SK-N-SH treated with all-trans-retinoic acid at 6 μM for 48 hours (cell line): ENCODE measurements around the gene GRID1.

Source experiments
- ATAC-seq: fragments of 200-7000 bp; cut with Tn5 transposase; 3 replicates; pipeline ENCODE4 v1.9.1; 2020; ENCODE audit warnings: mild to moderate bottlenecking, moderate library complexity
- ARNTL ChIP-seq: fragments of 450-650 bp; formaldehyde crosslinking; IDR thresholded peaks from 2 replicates; pipeline ENCODE4 v1.5.0; 2020; ENCODE audit warnings: low read depth, mild to moderate bottlenecking, moderate library complexity, borderline replicate concordance
- BACH2 ChIP-seq: fragments of 250-450 bp; sonication (Bioruptor Pico); IDR thresholded peaks from 2 replicates; pipeline ENCODE4 v1.9.0; 2021; ENCODE audit warnings: mild to moderate bottlenecking, borderline replicate concordance
- CSDC2 ChIP-seq: fragments of 250-450 bp; sonication (Bioruptor Pico); IDR thresholded peaks from 2 replicates; pipeline ENCODE4 v1.5.0; 2020; ENCODE audit warnings: mild to moderate bottlenecking, moderate library complexity
- ESRRG ChIP-seq: fragments of 250-450 bp; sonication (Bioruptor Pico); IDR thresholded peaks from 2 replicates; pipeline ENCODE4 v1.6.1; 2021; ENCODE audit warnings: mild to moderate bottlenecking
- ISL1 ChIP-seq: fragments of 250-450 bp; sonication (Bioruptor Pico); IDR thresholded peaks from 2 replicates; pipeline ENCODE4 v2.1.2; 2022; ENCODE audit warnings: mild to moderate bottlenecking, moderate library complexity
- OSR1 ChIP-seq: fragments of 250-450 bp; sonication (Bioruptor Pico); IDR thresholded peaks from 2 replicates; pipeline ENCODE4 v1.8.0; 2022; ENCODE audit warnings: moderate library complexity, mild to moderate bottlenecking, inconsistent platforms
- PATZ1 ChIP-seq: fragments of 250-450 bp; sonication (Bioruptor Pico); IDR thresholded peaks from 2 replicates; pipeline ENCODE4 v1.8.0; 2020; ENCODE audit warnings: mild to moderate bottlenecking, moderate library complexity, borderline replicate concordance
- PPARA ChIP-seq: fragments of 250-450 bp; sonication (Bioruptor Pico); IDR thresholded peaks from 2 replicates; pipeline ENCODE4 v1.5.0; 2020; ENCODE audit warnings: mild to moderate bottlenecking, borderline replicate concordance
- RARB ChIP-seq: fragments of 250-450 bp; sonication (Bioruptor Pico); IDR thresholded peaks from 2 replicates; pipeline ENCODE4 v1.8.0; 2021; ENCODE audit warnings: mild to moderate bottlenecking, moderate library complexity
- SNAI2 ChIP-seq: fragments of 250-450 bp; sonication (Bioruptor Pico); IDR thresholded peaks from 2 replicates; pipeline ENCODE4 v1.5.0; 2020; ENCODE audit warnings: mild to moderate bottlenecking, moderate library complexity
- TCF4 ChIP-seq: fragments of 250-450 bp; sonication (Bioruptor Pico); IDR thresholded peaks from 2 replicates; pipeline ENCODE4 v1.8.0; 2021; ENCODE audit warnings: mild to moderate bottlenecking, moderate library complexity, borderline replicate concordance
- TSHZ2 ChIP-seq: fragments of 250-450 bp; sonication (Bioruptor Pico); IDR thresholded peaks from 2 replicates; pipeline ENCODE4 v1.5.0; 2020; ENCODE audit warnings: mild to moderate bottlenecking, moderate library complexity
- ZC3H10 ChIP-seq: fragments of 250-450 bp; sonication (Bioruptor Pico); IDR thresholded peaks from 2 replicates; pipeline ENCODE4 v1.5.1; 2021; ENCODE audit warnings: mild to moderate bottlenecking, moderate library complexity
- ZFP3 ChIP-seq: fragments of 250-450 bp; sonication (Bioruptor Pico); IDR thresholded peaks from 2 replicates; pipeline ENCODE4 v1.5.0; 2020; ENCODE audit warnings: mild to moderate bottlenecking, moderate library complexity
- ZFP30 ChIP-seq: fragments of 450-650 bp; formaldehyde crosslinking; IDR thresholded peaks from 2 replicates; pipeline ENCODE4 v1.5.0; 2022; ENCODE audit warnings: mild to moderate bottlenecking, moderate library complexity
- ZNF565 ChIP-seq: fragments of 450-650 bp; formaldehyde crosslinking; conservative IDR thresholded peaks from 2 replicates; pipeline ENCODE4 v1.5.0; 2020; ENCODE audit warnings: low read depth, mild to moderate bottlenecking, moderate library complexity
- ZNF70 ChIP-seq: fragments of 450-650 bp; formaldehyde crosslinking; IDR thresholded peaks from 2 replicates; pipeline ENCODE4 v1.5.0; 2020; ENCODE audit warnings: mild to moderate bottlenecking, moderate library complexity
- ZNF8 ChIP-seq: fragments of 450-650 bp; formaldehyde crosslinking; IDR thresholded peaks from 2 replicates; pipeline ENCODE4 v1.5.0; 2020; ENCODE audit warnings: mild to moderate bottlenecking, moderate library complexity
- TF ChIP-seq, protein P1 (sequence below): fragments of 250-450 bp; sonication (Bioruptor Pico); IDR thresholded peaks from 2 replicates; pipeline ENCODE4 v1.5.1; 2020; ENCODE audit warnings: low read depth, mild to moderate bottlenecking, moderate library complexity
- TF ChIP-seq, protein P2 (sequence below): fragments of 250-450 bp; sonication (Bioruptor Pico); IDR thresholded peaks from 2 replicates; pipeline ENCODE4 v1.5.1; 2021; ENCODE audit warnings: mild to moderate bottlenecking, moderate library complexity
- TF ChIP-seq, protein P3 (sequence below): fragments of 250-450 bp; sonication (Bioruptor Pico); IDR thresholded peaks from 2 replicates; pipeline ENCODE4 v1.8.0; 2021; ENCODE audit warnings: low read depth, mild to moderate bottlenecking, moderate library complexity, borderline replicate concordance

GRID1 gene

GRCh38 chr10:86004337-86004736 lies 362.3 kb downstream of the GRID1 start:
- no peak for TF ChIP-seq ZNF8 (CRISPR knock-in tag)
- TF ChIP-seq ZNF565 (CRISPR knock-in tag), result no peak
- TF ChIP-seq ESRRG (CRISPR knock-in tag), result no peak
- no peak for TF ChIP-seq PPARA (CRISPR knock-in tag)
- ATAC-seq, result no peak

GRCh38 chr10:86003201-86003621 lies 363.4 kb downstream of the GRID1 start:
- TF ChIP-seq, protein P1, sequence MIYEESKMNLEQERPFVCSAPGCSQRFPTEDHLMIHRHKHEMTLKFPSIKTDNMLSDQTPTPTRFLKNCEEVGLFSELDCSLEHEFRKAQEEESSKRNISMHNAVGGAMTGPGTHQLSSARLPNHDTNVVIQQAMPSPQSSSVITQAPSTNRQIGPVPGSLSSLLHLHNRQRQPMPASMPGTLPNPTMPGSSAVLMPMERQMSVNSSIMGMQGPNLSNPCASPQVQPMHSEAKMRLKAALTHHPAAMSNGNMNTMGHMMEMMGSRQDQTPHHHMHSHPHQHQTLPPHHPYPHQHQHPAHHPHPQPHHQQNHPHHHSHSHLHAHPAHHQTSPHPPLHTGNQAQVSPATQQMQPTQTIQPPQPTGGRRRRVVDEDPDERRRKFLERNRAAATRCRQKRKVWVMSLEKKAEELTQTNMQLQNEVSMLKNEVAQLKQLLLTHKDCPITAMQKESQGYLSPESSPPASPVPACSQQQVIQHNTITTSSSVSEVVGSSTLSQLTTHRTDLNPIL, result no peak
- TF ChIP-seq, protein P2, sequence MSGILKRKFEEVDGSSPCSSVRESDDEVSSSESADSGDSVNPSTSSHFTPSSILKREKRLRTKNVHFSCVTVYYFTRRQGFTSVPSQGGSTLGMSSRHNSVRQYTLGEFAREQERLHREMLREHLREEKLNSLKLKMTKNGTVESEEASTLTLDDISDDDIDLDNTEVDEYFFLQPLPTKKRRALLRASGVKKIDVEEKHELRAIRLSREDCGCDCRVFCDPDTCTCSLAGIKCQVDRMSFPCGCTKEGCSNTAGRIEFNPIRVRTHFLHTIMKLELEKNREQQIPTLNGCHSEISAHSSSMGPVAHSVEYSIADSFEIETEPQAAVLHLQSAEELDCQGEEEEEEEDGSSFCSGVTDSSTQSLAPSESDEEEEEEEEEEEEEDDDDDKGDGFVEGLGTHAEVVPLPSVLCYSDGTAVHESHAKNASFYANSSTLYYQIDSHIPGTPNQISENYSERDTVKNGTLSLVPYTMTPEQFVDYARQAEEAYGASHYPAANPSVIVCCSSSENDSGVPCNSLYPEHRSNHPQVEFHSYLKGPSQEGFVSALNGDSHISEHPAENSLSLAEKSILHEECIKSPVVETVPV (CRISPR knock-in tag), result no peak
- TF ChIP-seq, protein P3, sequence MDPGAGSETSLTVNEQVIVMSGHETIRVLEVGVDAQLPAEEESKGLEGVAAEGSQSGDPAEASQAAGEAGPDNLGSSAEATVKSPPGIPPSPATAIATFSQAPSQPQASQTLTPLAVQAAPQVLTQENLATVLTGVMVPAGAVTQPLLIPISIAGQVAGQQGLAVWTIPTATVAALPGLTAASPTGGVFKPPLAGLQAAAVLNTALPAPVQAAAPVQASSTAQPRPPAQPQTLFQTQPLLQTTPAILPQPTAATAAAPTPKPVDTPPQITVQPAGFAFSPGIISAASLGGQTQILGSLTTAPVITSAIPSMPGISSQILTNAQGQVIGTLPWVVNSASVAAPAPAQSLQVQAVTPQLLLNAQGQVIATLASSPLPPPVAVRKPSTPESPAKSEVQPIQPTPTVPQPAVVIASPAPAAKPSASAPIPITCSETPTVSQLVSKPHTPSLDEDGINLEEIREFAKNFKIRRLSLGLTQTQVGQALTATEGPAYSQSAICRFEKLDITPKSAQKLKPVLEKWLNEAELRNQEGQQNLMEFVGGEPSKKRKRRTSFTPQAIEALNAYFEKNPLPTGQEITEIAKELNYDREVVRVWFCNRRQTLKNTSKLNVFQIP (CRISPR knock-in tag), result no peak
- TF ChIP-seq ISL1 (CRISPR knock-in tag) (no peak), RARB (CRISPR knock-in tag) (no peak), BACH2 (CRISPR knock-in tag) (no peak), ESRRG (CRISPR knock-in tag) (no peak), ZNF8 (CRISPR knock-in tag) (no peak), ZC3H10 (CRISPR knock-in tag) (no peak), ZFP30 (CRISPR knock-in tag) (no peak), ZFP3 (no peak), PATZ1 (CRISPR knock-in tag) (no peak), ZNF70 (CRISPR knock-in tag) (no peak), SNAI2 (no peak), PPARA (CRISPR knock-in tag) (no peak), TCF4 (CRISPR knock-in tag) (no peak), TSHZ2 (CRISPR knock-in tag) (no peak), OSR1 (CRISPR knock-in tag) (no peak), ARNTL (CRISPR knock-in tag) (no peak)
- TF ChIP-seq, all 23 proteins: peak for 0
- ATAC-seq, result no peak

GRCh38 chr10:86001521-86001920 lies 365.1 kb downstream of the GRID1 start:
- no peak for ATAC-seq
- TF ChIP-seq TSHZ2 (CRISPR knock-in tag) (no peak), OSR1 (CRISPR knock-in tag) (no peak), ZFP30 (CRISPR knock-in tag) (no peak), PPARA (CRISPR knock-in tag) (no peak), PATZ1 (CRISPR knock-in tag) (no peak), ZNF70 (CRISPR knock-in tag) (no peak), CSDC2 (CRISPR knock-in tag) (no peak), ESRRG (CRISPR knock-in tag) (no peak), TCF4 (CRISPR knock-in tag) (no peak), ZNF565 (CRISPR knock-in tag) (no peak), ZNF8 (CRISPR knock-in tag) (no peak)
- TF ChIP-seq, protein P2 (CRISPR knock-in tag), result no peak
